GM15510 (cell line): Measurements from ENCODE around the gene PHF23.

Source experiments
- POLR2A ChIP-seq: IDR thresholded peaks from 3 replicates; pipeline ENCODE4 v1.6.1; 2011; ENCODE audit warnings: borderline replicate concordance; ENCODE audit not compliant: insufficient read length; ENCODE audit errors: extremely low read depth

PHF23 gene

DNA sequence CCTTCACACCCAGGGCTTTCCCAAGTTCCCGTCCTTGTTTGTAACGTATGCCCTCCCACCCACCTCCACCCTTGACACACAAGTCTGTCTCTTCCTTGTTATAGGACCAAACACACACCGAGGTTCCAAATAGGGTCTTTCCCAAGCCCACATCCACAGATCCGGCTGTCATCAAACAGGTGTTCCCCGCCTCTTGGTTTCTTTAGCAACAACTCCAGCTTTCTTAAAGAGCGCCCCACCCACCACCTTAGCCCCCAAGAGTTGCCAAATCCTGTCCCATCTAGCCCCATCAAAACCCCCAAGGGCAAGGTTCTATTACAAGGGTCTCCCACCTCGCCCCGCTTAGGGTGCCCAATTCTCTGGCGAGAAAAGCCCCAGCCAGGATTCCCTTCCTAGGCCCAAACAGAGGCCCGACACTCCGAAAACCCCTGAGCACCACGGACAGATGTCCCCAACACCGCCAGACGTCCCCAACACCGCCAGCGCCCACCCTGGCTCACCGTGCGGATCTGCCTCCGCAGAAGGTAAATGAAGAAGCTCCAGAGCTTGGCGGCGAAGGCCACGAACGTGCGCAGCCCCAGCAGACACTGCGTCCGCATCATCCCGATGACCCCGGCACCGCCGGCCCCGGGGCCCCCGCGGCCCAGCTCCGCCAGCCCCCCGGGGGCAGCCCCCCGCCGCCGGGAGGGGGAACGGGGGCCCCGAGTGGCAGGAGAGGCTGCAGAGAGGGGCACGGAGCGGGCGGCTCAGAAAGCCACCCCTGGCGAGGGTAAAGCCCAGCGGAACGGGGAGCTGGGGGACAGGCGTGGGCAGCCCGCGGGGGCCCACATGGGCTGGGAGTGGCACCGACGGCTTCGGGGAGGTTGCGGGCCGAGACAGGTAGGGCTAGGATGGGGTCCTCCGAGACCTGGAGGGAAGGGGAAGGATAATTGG, 11.7 kb upstream of the PHF23 start:
- no peak for TF ChIP-seq POLR2A

DNA sequence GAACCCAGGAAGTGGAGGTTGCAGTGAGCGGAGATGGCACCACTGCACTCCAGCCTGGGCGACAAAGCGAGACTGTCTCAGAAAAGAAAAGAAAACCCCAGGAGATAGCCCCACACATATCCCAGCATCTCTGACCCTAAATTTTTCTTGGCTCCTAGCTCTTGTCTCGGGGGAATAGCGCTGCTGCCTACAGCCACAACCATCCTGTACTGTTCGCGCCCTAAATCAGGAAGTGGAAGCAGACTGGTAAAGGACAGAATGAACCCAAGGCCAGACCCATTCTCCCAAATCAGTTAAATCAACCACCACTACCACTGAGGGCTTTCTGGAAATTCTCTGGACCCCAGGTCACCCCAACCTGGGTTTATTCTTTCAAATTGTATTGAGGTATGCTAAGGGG, 10.6 kb upstream of the PHF23 start:
- no peak for TF ChIP-seq POLR2A

DNA sequence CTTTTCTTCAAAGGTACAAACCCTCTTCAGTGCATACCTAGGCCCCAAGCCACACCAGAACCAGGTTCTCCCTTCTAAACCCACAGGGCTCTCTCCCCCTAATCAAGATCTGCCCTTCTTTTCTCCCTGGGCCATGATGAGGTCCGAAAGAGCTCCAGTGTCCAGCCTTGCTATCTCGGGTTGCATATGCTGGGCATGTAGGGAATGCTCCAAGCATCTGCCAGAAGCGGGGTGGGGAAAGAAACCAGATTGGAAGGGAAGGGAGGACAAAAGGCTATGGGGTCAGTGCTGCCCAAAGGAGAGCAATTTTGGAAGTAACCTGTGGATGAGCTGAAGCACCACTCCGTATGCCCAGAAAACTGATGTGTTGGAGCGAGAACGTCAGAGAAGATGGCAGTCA, 10.0 kb upstream of the PHF23 start:
- TF ChIP-seq POLR2A, result no peak

DNA sequence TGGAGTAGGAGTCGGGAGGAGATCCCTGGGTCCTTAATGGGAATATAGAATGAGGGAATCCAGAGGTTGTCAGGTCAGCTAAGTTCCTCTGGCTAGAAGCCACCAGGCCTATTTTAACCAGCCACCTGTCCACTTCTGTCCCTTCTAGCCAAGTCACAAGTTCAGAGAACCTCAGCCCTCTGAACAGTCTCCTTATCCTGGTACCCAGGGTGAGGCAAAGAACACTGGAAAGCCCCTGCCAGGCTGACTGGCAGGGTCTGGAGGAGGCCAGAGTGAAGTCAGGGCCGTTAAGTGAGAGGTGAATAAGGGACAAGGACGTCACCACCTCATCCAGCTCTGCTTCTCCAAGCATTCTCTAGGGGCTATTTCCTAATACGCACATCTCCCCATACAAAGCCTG, 9.5 kb upstream of the PHF23 start:
- no peak for TF ChIP-seq POLR2A

DNA sequence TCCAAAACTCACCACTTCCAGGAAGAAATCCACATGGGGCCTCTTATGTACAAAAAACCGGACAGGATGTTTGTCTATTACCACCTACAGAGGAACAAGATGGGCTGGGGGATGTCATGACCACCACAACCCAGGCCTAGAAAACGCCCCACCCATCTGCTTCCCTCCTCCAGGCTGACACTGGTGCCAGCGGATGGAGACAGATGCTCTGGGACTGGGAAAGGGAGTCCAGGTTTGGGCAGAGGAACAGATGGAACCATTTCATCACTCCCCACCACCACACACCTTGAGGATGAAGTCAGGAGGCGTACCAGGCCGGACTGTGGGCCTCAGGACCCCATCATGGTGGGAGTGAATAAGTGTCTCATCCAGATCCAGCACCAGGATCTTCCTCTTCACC, 7.5 kb upstream of the PHF23 start:
- TF ChIP-seq POLR2A, result no peak

DNA sequence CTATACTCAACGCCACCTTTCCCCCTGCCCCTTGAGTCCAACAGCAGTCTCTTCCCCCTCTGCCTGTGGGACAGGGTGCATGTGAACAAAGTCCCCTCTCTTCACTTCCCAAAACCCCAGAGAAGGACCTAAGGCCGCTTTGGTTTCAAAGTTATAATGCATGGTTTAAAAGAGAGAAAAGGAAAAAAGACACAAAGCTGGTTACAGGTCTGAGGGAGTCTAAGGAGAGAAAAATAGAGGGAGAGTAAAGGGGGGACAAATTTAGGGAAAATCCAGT, 4.1 kb upstream of the PHF23 start:
- no peak for TF ChIP-seq POLR2A

DNA sequence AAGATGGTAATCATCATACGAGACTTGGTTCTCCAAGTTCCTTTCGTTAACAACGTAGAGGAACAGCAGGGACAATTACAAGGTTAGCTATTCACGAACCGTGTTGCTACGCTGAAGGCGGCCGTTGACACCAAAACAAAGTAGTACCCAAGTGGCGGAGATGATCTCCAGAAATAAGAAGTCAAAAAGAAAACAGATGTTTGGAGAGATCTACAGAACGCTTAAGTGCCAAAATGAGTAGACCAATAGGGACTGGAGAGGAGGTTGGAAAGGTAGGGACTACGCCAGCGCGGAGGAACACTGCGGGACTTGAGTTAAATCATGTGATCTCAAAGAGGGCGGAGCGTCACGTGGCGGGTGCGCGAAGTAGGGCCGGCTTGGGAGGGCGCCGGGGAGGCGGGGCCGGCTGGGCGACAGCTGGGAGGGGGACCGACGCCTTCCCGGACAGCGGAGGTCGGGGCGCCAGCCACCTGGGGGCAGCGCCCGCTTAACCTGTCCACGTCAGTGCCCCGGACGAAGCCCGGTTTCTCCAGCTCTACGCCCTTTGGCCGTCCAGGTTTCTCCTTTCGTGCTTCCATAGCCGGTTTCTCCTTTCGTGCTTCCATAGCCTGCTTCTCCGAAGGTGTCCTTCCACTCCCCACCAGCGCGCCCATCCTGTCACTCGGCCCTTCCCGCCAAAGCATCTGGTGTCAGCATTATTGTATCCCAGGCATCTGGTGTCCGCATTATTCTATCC, 3.6 kb upstream of the PHF23 start:
- peak; percentile 55 for TF ChIP-seq POLR2A

DNA sequence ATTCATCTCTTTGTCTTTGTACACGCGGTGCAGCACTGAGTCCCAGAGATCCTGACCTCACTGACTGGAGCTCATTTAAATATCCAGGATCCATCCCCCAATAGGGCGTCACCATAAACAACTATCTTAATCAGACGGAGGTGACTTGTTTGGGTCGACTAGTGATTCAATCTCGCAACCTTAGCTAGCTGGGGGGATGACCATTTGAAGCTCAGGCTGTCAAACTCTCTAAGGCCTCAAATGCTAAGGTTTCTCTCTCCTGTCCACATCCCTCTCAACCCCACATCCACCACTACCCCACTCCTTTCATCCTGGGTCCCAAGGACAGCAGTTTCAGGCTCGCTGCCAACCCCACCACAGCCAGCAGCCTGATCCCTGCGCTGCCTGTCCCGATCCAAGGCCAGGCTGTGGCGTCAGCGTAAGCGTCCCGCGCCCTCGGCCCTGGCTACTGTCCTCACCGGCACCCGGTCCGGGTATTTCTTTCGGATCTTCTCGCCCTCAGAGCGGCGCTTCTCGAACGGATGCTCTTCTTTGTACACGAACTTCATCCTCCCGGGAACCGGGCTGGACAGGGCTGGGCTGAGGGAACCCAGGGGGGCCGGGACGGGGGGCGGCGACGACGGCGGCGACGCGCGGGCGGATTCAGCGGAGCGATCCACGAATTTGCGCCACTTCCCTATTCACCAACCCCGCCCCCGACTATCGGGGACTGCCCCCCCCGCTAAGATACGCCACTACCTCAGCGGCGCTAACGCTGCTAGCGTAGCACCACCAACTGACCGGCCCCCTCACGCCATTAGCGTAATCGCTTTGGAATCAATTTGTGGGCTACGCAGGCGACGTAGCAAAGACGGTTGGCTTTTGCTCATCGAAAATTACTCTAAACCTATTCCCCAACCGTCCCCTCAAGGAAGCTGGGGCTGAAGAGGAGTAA, 2.8 kb upstream of the PHF23 start, which contains the start of gene GABARAP:
TSS of gene GABARAP (minus strand) at position 667 of the 934 bp plus-strand sequence. CDS start at position 548, 119 bp downstream.
- peak; percentile 43 for TF ChIP-seq POLR2A

DNA sequence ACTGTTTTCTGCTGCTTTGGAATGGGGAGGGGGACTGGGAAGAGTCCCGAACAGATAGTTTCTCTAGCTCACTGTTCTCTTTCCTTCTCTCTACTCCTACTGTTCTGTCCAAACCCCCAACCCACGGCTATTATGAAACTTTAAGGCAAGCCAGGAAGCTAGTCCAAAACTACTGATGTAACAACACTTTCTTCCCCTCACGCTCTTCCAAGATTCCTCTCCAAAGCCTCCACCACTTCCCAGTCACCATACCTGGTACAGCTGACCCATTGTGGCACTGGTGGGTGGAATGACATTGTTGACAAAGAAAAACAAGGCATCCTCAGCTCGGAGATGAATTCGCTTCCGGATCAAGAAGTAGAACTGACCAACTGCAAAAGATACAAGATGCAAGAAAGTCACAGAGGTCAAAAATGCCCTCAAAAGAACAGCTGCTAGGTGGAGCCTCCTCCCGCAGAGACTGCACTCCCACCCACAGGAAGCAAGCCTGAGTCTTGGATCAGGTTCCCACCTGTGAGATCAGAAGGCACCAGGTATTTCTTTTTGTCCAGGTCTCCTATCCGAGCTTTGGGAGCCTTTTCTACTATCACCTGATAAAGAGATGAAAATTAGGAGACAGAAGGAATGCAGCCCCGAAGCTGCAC, 2.0 kb upstream of the PHF23 start:
- no peak for TF ChIP-seq POLR2A

DNA sequence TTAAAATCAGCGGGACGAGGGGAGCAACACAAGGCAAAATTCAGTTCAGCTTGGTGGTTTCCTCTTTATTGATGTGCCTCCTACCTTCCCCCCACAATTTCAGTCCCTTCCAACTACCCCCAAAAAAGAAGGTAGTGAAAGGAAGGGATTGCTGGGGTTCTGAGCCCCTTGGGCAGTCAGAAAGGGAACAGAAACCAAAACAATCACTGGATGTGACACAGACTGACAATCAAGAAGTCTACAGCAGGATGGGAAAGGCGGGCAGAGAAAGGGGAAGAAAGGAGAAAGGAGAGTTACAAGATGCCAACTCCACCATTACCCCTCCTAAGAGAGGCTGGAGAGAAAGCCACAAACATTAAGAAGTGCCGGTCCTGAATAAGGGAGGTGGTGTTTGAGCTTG, 1.1 kb upstream of the PHF23 start:
- no peak for TF ChIP-seq POLR2A

DNA sequence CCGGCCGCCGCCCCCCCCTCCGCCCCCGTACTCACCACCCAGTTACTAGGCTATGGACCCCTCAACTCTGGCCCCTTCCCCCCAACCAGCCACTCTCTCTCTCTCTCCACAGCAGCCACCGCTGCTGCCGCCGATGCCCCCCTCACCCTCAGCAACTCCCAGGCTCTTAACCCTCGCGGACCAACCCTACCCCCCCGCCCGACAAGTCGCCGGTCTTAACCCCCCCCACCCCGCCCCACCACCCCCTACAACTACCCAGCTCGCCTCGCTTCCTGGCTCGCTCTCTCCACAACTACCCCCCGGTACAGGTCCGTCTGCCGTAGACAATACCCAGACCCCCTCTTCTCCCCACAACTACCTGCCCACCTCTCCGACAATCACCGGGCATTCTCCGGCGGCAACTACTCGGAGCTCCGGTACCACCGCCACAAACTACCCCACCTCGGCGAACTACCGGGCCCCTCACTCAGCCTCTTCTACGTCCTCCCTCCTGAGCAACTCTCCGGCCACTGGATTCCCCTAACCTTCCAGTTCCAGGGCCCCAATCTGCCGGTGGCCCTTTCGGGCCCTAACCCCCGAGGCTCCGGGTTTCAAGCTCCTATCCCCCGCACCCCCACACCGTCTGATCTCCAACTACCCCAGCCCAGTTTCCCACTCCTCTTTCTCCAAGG, 702 bp downstream of the PHF23 start:
- no peak for TF ChIP-seq POLR2A

DNA sequence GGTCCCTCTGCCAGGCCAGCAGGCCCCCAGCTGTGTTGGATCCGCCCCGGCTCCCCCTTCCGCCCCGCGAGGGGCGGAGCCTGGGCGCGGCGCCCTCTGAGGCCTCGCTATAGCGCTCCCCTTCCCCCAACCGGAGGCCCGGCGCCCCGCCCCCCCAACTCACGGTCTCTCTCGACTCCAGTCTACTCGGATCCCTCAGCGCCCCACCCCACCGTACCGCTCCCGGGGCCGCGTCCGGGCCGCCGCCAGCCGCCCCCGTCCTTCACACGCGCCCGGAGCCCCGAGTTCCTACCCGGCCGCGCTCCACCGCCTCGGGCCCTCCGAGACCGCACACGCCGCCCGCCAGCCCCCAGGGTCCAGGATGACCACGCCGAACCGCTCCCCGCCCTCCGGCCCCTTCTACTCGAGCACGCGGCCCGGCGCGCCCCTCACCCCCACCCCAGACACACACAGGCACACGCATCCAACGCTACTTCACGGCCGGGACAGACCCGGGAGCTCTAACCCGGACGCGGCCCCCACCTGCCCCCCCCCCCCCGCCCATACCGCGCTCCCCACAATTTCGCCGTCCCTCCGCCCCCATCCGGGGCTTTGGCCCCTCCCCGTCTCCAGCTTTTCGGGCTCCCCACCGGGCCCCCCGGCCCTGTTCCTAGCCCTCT, 1.4 kb downstream of the PHF23 start:
- peak; percentile 57 for TF ChIP-seq POLR2A

DNA sequence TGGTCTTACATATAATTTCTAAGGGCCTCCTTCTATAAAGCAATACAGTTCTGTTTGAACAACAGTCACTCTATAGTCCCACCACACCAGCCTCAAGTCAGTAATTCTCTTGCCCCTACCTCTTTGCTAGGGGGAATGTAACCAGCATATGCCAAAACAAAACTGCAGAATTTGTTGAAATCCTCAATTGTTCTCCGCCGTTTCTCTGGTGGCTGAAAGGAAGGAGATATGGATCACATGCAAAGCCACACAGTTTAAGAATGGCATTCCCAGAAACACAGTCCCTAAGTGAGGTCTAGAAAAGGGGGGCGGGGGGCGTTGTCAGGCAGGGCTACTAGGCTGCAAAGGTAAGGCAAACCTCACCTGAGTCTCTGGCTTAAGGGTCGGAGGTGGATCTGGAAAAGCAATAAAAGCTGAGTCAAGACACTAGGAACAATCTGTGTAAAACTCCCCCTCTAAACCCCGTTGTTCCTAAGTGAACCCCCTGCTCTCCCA, 1.9 kb downstream of the PHF23 start:
- no peak for TF ChIP-seq POLR2A
